GM19025 (cell line): ENCODE data around the gene MAP7D2.
A peak's percentile ranks its signal among the peaks of the same experiment; 100 is the strongest.

Source experiments
- ATAC-seq: cut with Tn5 transposase; IDR thresholded peaks from one replicate; pipeline ENCODE4 v1.9.1; 2021; ENCODE audit warnings: mild to moderate bottlenecking, low read depth, moderate library complexity; ENCODE audit not compliant: unreplicated experiment

Gene MAP7D2

GRCh38 chrX:20053537-20053936, 63.2 kb downstream of the MAP7D2 start:
- ATAC-seq = no peak

GRCh38 chrX:20046864-20047263, 69.8 kb downstream of the MAP7D2 start:
- ATAC-seq = no peak

GRCh38 chrX:20046223-20046622, 70.5 kb downstream of the MAP7D2 start:
- ATAC-seq = no peak

- ATAC-seq = no peak
Observed at GRCh38 chrX:20042221-20042620, 74.5 kb downstream of the MAP7D2 start.

- ATAC-seq = no peak
Observed at GRCh38 chrX:20038966-20039365, 77.7 kb downstream of the MAP7D2 start.

GRCh38 chrX:20037186-20037585, 79.5 kb downstream of the MAP7D2 start:
- no peak for ATAC-seq

GRCh38 chrX:20032201-20032600, 84.5 kb downstream of the MAP7D2 start:
- no peak for ATAC-seq

- ATAC-seq = peak; percentile 70
Observed at GRCh38 chrX:20029728-20030127, 87.0 kb downstream of the MAP7D2 start.

GRCh38 chrX:20028588-20028987, 88.1 kb downstream of the MAP7D2 start:
- no peak for ATAC-seq

- ATAC-seq = no peak
Observed at GRCh38 chrX:20026278-20026677, 90.4 kb downstream of the MAP7D2 start.

GRCh38 chrX:20019672-20020365, 96.9 kb downstream of the MAP7D2 start:
- ATAC-seq = no peak

- no peak for ATAC-seq
Observed at GRCh38 chrX:20016616-20016945, 100.1 kb downstream of the MAP7D2 start.

GRCh38 chrX:20015945-20016615, 100.6 kb downstream of the MAP7D2 start:
- ATAC-seq = no peak

- ATAC-seq = no peak
Observed at GRCh38 chrX:20015422-20015821, 101.3 kb downstream of the MAP7D2 start.

- no peak for ATAC-seq
Observed at GRCh38 chrX:20011608-20012007, 105.1 kb downstream of the MAP7D2 start.

GRCh38 chrX:20007962-20008622, 108.6 kb downstream of the MAP7D2 start:
- ATAC-seq = no peak

GRCh38 chrX:20005883-20006282, 110.8 kb downstream of the MAP7D2 start:
- ATAC-seq = no peak

GRCh38 chrX:20001588-20001987, 115.1 kb downstream of the MAP7D2 start:
- no peak for ATAC-seq

- no peak for ATAC-seq
Observed at GRCh38 chrX:19991350-19991718, 125.4 kb downstream of the MAP7D2 start.

GRCh38 chrX:19990556-19991349, 126.0 kb downstream of the MAP7D2 start, which contains the start of gene BCLAF3:
Gene BCLAF3, minus strand, starts transcription at chrX:19991061. Its CDS starts 20,797 bp downstream, at chrX:19970264.
- peak; percentile 83 for ATAC-seq

- no peak for ATAC-seq
Observed at GRCh38 chrX:19990151-19990555, 126.6 kb downstream of the MAP7D2 start.
